GM23338 (cell line): ENCODE results near the gene FXYD2.
A peak's percentile ranks its signal among the peaks of the same experiment; 100 is the strongest.

Experiments
- EZH2 ChIP-seq: fragments of 200-600 bp; sonication (generic); IDR thresholded peaks from one replicate; pipeline ENCODE4 v1.8.0; 2017; ENCODE audit warnings: antibody characterized with exemption, mild to moderate bottlenecking, low read depth; ENCODE audit not compliant: unreplicated experiment
- EZH2phosphoT487 ChIP-seq: fragments of 200-600 bp; sonication (generic); IDR thresholded peaks from one replicate; pipeline ENCODE4 v1.8.1; 2018; ENCODE audit warnings: antibody characterized with exemption; ENCODE audit not compliant: unreplicated experiment
- JUNB ChIP-seq: IDR thresholded peaks from one replicate; pipeline ENCODE4 v1.6.1; 2016; ENCODE audit warnings: antibody characterized with exemption; ENCODE audit not compliant: unreplicated experiment
- NANOG ChIP-seq: IDR thresholded peaks from 2 replicates; pipeline ENCODE4 v1.6.1; 2016; ENCODE audit warnings: antibody characterized with exemption, borderline replicate concordance
- ZNF331 ChIP-seq: fragments of 250-450 bp; sonication (Bioruptor Pico); IDR thresholded peaks from 2 replicates; pipeline ENCODE4 v1.5.0; 2020; ENCODE audit warnings: low read depth, mild to moderate bottlenecking, moderate library complexity
- TF ChIP-seq, protein P1 (sequence below), 2 experiments: fragments of 200-600 bp in 1 of 2; sonication (generic) in 1 of 2; conservative IDR thresholded peaks; 2 replicates each; pipeline versions ENCODE4 v1.5.1 to v1.6.1; 2016 to 2017; ENCODE audit warnings: antibody characterized with exemption in 2 of 2, low read depth in 2 of 2, mild to moderate bottlenecking in 2 of 2, moderate library complexity in 1 of 2
- TF ChIP-seq, protein P2 (sequence below): IDR thresholded peaks from one replicate; pipeline ENCODE4 v1.6.1; 2018; ENCODE audit warnings: antibody characterized with exemption; ENCODE audit not compliant: unreplicated experiment

DNA sequence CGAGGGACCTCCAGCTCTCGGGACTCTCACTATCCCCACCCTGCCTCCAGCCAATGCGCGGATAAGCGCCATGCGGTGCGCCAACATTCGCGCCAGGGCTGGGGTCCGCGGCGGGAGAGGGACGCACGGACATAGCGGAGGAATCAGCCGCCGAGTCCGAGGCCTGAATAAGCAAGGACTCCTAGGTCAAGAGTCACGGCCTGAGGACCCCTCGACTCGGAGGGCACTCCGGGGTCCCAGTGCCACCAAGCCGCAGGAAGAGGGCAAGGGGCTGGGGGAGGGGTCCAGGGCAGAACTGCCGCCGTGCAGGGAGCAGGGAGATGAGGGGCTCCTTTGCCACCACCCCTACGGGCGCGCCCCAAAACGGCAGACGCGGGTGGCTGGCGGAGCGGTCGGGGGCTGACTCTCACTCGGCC, 28.1 kb downstream of the FXYD2 start:
- TF ChIP-seq, protein P1, sequence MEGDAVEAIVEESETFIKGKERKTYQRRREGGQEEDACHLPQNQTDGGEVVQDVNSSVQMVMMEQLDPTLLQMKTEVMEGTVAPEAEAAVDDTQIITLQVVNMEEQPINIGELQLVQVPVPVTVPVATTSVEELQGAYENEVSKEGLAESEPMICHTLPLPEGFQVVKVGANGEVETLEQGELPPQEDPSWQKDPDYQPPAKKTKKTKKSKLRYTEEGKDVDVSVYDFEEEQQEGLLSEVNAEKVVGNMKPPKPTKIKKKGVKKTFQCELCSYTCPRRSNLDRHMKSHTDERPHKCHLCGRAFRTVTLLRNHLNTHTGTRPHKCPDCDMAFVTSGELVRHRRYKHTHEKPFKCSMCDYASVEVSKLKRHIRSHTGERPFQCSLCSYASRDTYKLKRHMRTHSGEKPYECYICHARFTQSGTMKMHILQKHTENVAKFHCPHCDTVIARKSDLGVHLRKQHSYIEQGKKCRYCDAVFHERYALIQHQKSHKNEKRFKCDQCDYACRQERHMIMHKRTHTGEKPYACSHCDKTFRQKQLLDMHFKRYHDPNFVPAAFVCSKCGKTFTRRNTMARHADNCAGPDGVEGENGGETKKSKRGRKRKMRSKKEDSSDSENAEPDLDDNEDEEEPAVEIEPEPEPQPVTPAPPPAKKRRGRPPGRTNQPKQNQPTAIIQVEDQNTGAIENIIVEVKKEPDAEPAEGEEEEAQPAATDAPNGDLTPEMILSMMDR (conservative IDR thresholded peaks at IDR 0.05; ENCODE audit: low read depth in 2 of 2): no peak
- TF ChIP-seq JUNB (no peak), EZH2phosphoT487 (peak; percentile 45), EZH2 (peak; percentile 82), NANOG (no peak), ZNF331 (CRISPR knock-in tag) (no peak)
- TF ChIP-seq, protein P2, sequence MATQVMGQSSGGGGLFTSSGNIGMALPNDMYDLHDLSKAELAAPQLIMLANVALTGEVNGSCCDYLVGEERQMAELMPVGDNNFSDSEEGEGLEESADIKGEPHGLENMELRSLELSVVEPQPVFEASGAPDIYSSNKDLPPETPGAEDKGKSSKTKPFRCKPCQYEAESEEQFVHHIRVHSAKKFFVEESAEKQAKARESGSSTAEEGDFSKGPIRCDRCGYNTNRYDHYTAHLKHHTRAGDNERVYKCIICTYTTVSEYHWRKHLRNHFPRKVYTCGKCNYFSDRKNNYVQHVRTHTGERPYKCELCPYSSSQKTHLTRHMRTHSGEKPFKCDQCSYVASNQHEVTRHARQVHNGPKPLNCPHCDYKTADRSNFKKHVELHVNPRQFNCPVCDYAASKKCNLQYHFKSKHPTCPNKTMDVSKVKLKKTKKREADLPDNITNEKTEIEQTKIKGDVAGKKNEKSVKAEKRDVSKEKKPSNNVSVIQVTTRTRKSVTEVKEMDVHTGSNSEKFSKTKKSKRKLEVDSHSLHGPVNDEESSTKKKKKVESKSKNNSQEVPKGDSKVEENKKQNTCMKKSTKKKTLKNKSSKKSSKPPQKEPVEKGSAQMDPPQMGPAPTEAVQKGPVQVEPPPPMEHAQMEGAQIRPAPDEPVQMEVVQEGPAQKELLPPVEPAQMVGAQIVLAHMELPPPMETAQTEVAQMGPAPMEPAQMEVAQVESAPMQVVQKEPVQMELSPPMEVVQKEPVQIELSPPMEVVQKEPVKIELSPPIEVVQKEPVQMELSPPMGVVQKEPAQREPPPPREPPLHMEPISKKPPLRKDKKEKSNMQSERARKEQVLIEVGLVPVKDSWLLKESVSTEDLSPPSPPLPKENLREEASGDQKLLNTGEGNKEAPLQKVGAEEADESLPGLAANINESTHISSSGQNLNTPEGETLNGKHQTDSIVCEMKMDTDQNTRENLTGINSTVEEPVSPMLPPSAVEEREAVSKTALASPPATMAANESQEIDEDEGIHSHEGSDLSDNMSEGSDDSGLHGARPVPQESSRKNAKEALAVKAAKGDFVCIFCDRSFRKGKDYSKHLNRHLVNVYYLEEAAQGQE: no peak
